Activated CD8-positive, alpha-beta T cell treated with anti-CD3 and anti-CD28 coated beads for 36 hours (primary cell): ENCODE measurements around the gene CLCN4. TPM values are rescaled to one million over a fixed set of nuclear protein-coding genes. Genes with fewer than 3 reads are reported as not detected.

Experiments
- ATAC-seq: fragments of 200-7000 bp; cut with Tn5 transposase; one replicate; pipeline ENCODE4 v1.10.0; 2021; ENCODE audit warnings: mild to moderate bottlenecking, moderate library complexity
- CTCF ChIA-PET: fragments of 350-600 bp; sonication (Branson Sonifier 250); formaldehyde crosslinking; loops from one replicate; lab custom pipeline; 2021; ENCODE audit warnings: antibody characterized with exemption; lab: Charles Lee
- POLR2A ChIA-PET: fragments of 350-600 bp; sonication (Branson Sonifier 250); formaldehyde crosslinking; loops from one replicate; lab custom pipeline; 2021; ENCODE audit warnings: antibody characterized with exemption; lab: Charles Lee
- DNase-seq: peaks from one replicate; pipeline ENCODE4 v3.0.0-alpha.2; 2020
- H3K27ac Mint-ChIP-seq: one replicate; pipeline ENCODE4 v1.8.0; 2021; ENCODE audit warnings: mild to moderate bottlenecking, mixed read lengths
- H3K27me3 Mint-ChIP-seq: one replicate; pipeline ENCODE4 v1.8.0; 2021; ENCODE audit warnings: mixed read lengths
- H3K36me3 Mint-ChIP-seq: one replicate; pipeline ENCODE4 v1.8.0; 2021; ENCODE audit warnings: low read depth, mixed read lengths
- H3K4me1 Mint-ChIP-seq: one replicate; pipeline ENCODE4 v1.8.0; 2021; ENCODE audit warnings: low read depth, mixed read lengths
- H3K4me3 Mint-ChIP-seq: one replicate; pipeline ENCODE4 v1.8.0; 2021; ENCODE audit warnings: mild to moderate bottlenecking, moderate library complexity, mixed read lengths
- H3K9me3 Mint-ChIP-seq: one replicate; pipeline ENCODE4 v1.8.0; 2021; ENCODE audit warnings: mixed read lengths
- intact Hi-C: fragments of 100-400 bp; cut with micrococcal nuclease; formaldehyde crosslinking; loops from one replicate; pipeline ENCODE4 v1.10.0; 2022
- total RNA-seq, 2 experiments: library from RNA; stranded (reverse); gene quantifications; one replicate each; pipeline ENCODE4 v1.2.3, GENCODE V29; 2021
- TF ChIP-seq, protein P1 (sequence below): fragments of 200-600 bp; IDR thresholded peaks from one replicate; pipeline ENCODE4 v1.8.0; 2022; ENCODE audit warnings: antibody characterized with exemption, mild to moderate bottlenecking

CLCN4 gene
- total RNA-seq, 2 experiments from 2014 or later, result not detected

DNA sequence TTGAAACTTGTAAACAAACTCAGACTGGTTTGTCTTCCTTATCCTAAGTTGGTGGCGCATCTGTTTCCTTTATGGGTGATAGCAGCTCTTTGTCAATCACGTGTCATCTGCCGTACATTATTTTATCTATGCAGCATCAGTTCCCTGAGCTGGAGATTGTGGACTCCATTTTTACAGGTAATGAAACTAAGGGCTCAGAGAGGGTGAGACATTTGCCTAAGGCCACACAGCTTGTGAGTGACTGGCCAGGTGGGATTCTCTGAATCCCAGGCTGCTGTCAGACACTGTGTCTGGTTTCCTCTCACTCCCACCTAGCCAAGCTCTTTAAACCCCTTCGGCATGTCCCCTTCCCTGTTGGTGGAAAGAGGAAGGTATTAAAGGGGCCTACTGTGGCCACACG lies 41.7 kb upstream of the CLCN4 start:
- H3K36me3 Mint-ChIP-seq, result peaks cover 20% of the 10 kb centered on the region
- POLR2A ChIA-PET, result no interaction called here
- intact Hi-C loops, result loop anchor here (5.0 kb wide), 4 partner anchors 33 to 243 kb away; no protein-coding TSS in a partner anchor
- no peak overlapping the region for H3K4me3 Mint-ChIP-seq
- H3K4me1 Mint-ChIP-seq, result peaks cover 58% of the 10 kb centered on the region
- no peak for DNase-seq
- no peaks in the 10 kb centered on the region for H3K27me3 Mint-ChIP-seq
- H3K9me3 Mint-ChIP-seq, result no peaks in the 10 kb centered on the region
- no peak overlapping the region for H3K27ac Mint-ChIP-seq
- ATAC-seq, result no peak
- CTCF ChIA-PET, result interaction anchor here (0.7 to 11.7 kb wide), 4 partner anchors 19 to 368 kb away, joined by 3 to 244 read pairs (median 7); no protein-coding TSS in a partner anchor
- TF ChIP-seq, protein P1, sequence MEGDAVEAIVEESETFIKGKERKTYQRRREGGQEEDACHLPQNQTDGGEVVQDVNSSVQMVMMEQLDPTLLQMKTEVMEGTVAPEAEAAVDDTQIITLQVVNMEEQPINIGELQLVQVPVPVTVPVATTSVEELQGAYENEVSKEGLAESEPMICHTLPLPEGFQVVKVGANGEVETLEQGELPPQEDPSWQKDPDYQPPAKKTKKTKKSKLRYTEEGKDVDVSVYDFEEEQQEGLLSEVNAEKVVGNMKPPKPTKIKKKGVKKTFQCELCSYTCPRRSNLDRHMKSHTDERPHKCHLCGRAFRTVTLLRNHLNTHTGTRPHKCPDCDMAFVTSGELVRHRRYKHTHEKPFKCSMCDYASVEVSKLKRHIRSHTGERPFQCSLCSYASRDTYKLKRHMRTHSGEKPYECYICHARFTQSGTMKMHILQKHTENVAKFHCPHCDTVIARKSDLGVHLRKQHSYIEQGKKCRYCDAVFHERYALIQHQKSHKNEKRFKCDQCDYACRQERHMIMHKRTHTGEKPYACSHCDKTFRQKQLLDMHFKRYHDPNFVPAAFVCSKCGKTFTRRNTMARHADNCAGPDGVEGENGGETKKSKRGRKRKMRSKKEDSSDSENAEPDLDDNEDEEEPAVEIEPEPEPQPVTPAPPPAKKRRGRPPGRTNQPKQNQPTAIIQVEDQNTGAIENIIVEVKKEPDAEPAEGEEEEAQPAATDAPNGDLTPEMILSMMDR, result no peak

DNA sequence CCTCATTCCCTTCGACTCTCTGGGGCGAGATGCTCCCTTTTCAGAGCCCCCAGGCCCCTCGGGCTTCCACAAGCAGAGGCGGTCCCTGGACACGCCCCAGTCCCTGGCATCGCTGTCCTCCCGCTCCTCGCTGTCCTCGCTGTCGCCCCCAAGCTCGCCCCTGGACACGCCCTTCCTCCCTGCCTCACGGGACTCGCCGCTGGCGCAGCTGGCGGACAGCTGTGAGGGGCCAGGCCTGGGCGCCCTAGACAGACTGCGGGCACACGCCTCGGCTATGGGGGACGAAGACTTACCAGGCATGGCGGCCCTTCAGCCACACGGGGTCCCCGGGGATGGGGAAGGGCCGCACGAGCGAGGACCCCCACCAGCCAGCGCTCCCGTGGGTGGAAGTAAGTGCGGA lies 39.5 kb upstream of the CLCN4 start:
- POLR2A ChIA-PET, result interaction anchor here (1.5 kb wide), 1 partner anchor 32 kb away, joined by 3 read pairs; no protein-coding TSS in a partner anchor

GRCh38 chrX:10117864-10118377 lies 38.9 kb upstream of the CLCN4 start:
- H3K36me3 Mint-ChIP-seq, result peaks cover 12% of the 10 kb centered on the region
- H3K27ac Mint-ChIP-seq, result peak overlapping the region; percentile 59
- no peak overlapping the region for H3K4me3 Mint-ChIP-seq
- H3K4me1 Mint-ChIP-seq, result peaks cover 53% of the 10 kb centered on the region
- H3K27me3 Mint-ChIP-seq, result no peaks in the 10 kb centered on the region
- POLR2A ChIA-PET, result interaction anchor here (1.6 kb wide), 1 partner anchor 117 kb away, joined by 3 read pairs; no protein-coding TSS in a partner anchor
- no peak for DNase-seq
- CTCF ChIA-PET, result interaction anchor here (1.0 to 11.7 kb wide), 17 partner anchors 12 to 232 kb away, joined by 3 to 244 read pairs (median 5); no protein-coding TSS in a partner anchor
- TF ChIP-seq, protein P1, result no peak
- H3K9me3 Mint-ChIP-seq, result no peaks in the 10 kb centered on the region
- no peak for ATAC-seq
- intact Hi-C loops, result loop anchor here (2.0 to 5.0 kb wide), 5 partner anchors 36 to 246 kb away; no protein-coding TSS in a partner anchor

More for the DNA sequence above, 39.5 kb upstream of the CLCN4 start:
- H3K9me3 Mint-ChIP-seq, result no peaks in the 10 kb centered on the region
- CTCF ChIA-PET, result interaction anchor here (1.0 to 11.7 kb wide), 5 partner anchors 38 to 120 kb away, joined by 3 to 244 read pairs (median 4); no protein-coding TSS in a partner anchor
- ATAC-seq (no peak), DNase-seq (no peak)
- no peaks in the 10 kb centered on the region for H3K27me3 Mint-ChIP-seq
- peaks cover 55% of the 10 kb centered on the region for H3K4me1 Mint-ChIP-seq
- intact Hi-C loops, result loop anchor here (5.0 kb wide), 4 partner anchors 35 to 245 kb away; no protein-coding TSS in a partner anchor
- TF ChIP-seq, protein P1, result no peak
- no peak overlapping the region for H3K27ac Mint-ChIP-seq
- no peak overlapping the region for H3K4me3 Mint-ChIP-seq
- peaks cover 11% of the 10 kb centered on the region for H3K36me3 Mint-ChIP-seq

GRCh38 chrX:10118530-10118929 lies 38.2 kb upstream of the CLCN4 start:
- intact Hi-C loops, result loop anchor here (2.0 to 5.0 kb wide), 5 partner anchors 36 to 246 kb away; no protein-coding TSS in a partner anchor
- no peak for ATAC-seq
- ChIA-PET POLR2A (interaction anchor here (1.3 to 2.1 kb wide), 3 partner anchors 106 to 128 kb away, joined by 3 to 5 read pairs (median 3); no protein-coding TSS in a partner anchor), CTCF (interaction anchor here (0.7 to 11.7 kb wide), 25 partner anchors 13 to 232 kb away, joined by 3 to 244 read pairs (median 5); no protein-coding TSS in a partner anchor)
- TF ChIP-seq, protein P1, result no peak
- peak overlapping the region; percentile 59 for H3K27ac Mint-ChIP-seq
- no peak overlapping the region for H3K4me3 Mint-ChIP-seq
- H3K4me1 Mint-ChIP-seq, result peaks cover 48% of the 10 kb centered on the region
- no peak for DNase-seq
- peaks cover 11% of the 10 kb centered on the region for H3K36me3 Mint-ChIP-seq
- no peaks in the 10 kb centered on the region for H3K27me3 Mint-ChIP-seq
- H3K9me3 Mint-ChIP-seq, result no peaks in the 10 kb centered on the region
